GM12865 (cell line): ENCODE results near the gene COX8C.

Source experiments
- DNase-seq: peaks from one replicate; pipeline ENCODE4 v3.0.0; 2010; ENCODE audit warnings: low read depth
- H3K4me3 ChIP-seq: 2 replicates; pipeline ENCODE4 v1.5.1; 2011; ENCODE audit warnings: mild to moderate bottlenecking, low read depth, low read length, control low read depth
- CTCF ChIP-seq: IDR thresholded peaks from 2 replicates; pipeline ENCODE4 v1.5.1; 2011; ENCODE audit warnings: low read length, control low read depth, low read depth, inconsistent platforms; ENCODE audit not compliant: insufficient read depth; ENCODE audit errors: missing control alignments

The COX8C gene

GRCh38 chr14:93396456-93396855 lies 49.5 kb downstream of the COX8C start:
- no peak for DNase-seq
- no peak for TF ChIP-seq CTCF

More at GRCh38 chr14:93396456-93396855, 49.5 kb downstream of the COX8C start:
- H3K4me3 ChIP-seq = no peak overlapping the region
